ENCODE data around the gene TRPV6.

The TRPV6 gene

DNA sequence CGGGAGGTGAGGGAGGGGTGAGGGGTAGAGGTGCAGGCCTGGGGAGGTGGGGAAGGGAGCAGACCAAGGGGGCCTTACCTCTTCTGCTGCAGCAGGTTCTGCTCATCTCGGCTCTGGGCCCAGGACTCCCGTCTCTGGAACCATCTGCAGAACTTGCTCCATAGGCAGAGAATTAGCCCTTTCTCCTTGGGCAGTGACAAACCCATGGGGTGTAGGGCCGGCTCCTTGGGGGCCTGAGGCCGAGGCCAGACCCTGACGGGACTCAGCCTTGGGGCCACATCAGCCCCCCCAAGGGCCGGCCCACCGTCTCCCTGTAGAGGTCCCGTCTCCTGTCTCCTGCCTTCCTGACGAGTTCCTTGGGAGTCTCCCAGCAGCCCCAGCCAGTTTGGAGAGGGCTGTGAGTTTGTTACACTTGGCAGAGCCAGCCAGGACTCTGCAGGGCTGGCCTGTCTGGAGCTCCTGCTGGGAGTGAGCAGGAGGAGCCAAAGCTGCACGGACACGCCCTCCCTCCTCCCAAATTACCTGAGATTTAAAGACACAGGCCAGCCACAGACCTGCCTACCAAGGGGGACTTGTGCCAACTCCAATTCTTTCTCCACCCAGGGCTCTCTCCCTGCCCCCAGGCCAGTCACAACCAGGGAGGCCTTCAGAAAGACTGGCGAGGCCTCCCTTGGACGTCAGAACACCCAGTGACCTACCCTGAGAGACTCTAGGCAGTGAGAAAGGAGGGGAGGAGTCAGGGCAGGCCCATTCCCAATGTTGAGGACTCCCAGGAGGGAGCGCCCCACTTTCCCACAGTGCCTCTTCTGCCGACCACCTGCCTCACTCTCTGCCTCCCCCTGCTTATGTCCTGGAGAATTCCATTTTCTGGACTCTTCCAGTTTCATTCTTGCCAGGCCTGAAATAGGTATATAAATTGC lies at the start of gene TRPV6:
Gene TRPV6 (minus strand): TSS at position 435 of the 920 bp plus-strand sequence.
- no peak for DNase-seq

DNA sequence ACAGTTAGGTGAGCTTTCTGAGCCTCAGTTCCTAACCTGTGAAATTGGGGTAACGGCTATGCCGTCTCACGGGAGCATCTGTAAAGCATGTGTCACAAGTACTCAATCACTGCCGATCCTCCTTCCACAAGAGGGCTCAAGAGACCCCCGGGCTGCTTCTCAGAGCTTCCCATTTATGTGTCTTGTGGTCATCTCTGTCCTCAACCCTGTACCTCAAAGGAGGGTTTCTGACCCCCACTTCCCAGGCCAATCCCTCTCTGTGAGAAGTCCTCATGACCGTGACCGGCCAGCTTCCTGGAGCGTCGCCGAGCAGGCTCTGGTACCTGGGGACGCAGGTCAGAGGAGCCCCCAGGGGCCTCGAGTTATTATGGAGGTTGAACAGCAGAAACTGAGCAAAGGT lies 48.5 kb upstream of the TRPV6 start:
- no peak for DNase-seq

DNA sequence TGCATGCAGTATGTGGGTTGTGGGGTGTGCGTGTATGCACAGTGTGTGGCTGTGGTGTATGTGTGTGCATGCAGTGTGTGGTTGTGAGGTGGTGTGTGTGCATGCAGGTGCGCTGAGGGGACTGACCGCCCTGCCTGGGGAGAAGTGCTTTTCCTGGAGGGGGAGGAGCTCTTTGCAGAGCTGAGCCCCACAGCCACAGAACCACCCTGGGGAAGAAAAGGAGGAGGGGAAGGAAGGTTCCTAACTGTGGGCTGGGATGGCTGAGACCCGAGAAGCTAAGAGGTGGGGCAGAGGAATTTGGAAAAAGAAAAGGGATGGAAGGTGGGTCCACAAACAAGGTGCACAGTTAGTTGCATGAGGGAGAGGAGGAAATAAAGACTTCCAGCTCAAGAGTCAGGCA lies 48.1 kb upstream of the TRPV6 start, which contains the start of gene TRPV5:
Gene TRPV5 (minus strand): TSS at position 123 of the 400 bp plus-strand sequence. CDS start 287 bp downstream, outside the sequence.
- no peak for DNase-seq

DNA sequence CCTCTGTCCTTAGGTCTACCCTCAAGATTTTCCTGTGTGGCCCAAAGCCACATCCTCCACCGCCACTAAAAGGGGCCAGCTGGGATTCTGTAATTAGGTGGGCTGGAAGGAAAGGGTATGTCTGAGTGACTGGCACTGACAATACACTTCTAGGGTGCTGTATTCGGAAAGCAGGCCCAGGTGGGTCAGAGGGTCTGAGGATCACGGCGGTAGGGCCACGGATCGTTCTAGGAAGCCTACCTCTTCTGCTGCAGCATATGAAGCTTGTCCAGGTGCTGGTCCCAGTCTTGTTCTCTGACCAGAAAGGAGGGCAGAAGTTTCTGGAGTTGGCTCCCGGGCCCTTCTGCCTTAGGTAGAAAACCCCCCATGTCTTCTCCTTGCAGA lies 47.5 kb upstream of the TRPV6 start:
- no peak for DNase-seq

DNA sequence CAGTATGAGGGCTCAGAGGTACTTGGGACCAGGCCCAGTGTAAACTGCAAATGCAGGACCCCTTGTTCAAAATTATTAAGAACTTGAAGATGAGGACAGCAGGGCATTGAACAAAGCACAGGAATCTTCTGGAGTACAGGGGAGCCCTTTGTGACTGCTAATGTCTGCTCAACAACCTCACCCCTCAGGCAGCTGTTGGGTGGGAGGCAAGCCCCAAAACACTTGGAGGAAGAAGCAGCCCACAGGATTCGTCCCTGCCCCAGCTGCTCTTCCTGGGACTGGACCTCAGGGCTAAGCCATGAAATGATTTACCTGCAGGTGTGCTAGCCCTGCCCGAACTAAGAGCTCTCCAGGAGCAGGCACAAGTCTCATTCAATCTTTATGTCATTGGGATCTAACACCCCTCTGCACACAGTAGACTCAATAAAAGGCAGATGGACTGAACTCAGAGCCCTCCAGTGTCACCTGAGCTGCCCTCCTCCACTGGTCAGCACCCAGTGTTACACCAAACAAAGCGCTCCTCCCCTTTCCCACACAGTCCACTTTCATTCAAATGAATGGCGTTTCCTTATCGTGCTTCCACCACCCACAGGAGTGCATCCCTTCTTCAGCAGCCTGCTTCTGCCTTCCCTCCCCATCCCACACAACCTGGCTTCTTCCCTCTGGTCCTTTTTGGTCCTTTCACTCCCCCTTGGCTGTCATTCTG lies 47.0 kb upstream of the TRPV6 start:
- DNase-seq: no peak

DNA sequence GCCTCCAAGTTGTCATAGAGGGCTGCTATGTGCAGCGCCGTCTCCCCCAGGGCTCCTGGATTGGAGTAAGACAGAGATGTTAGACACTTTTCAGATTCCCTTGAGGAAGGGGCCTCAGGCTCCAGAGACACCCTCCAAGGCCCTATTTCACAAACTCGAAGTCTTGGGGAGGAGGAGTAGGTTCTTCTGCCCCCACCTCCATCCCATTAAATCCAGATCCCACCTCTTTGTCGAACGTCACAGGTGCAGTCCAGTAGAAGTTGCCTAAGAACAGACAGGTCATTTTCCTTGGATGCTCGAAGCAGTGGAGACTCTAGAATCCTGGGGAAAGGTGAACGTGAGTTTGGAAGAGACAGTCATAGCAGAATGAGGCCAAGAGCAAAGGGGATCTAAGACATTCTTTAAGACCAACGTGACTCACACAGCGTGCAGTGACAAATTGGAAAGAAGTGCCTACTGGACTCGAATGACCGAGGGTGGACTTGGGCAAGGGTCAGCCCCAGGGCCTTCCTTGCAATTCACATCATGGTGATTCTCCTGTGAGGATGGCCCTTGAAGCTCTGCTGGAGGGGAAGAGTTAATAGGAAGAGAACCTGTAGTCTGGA lies 44.7 kb upstream of the TRPV6 start:
- DNase-seq: no peak

DNA sequence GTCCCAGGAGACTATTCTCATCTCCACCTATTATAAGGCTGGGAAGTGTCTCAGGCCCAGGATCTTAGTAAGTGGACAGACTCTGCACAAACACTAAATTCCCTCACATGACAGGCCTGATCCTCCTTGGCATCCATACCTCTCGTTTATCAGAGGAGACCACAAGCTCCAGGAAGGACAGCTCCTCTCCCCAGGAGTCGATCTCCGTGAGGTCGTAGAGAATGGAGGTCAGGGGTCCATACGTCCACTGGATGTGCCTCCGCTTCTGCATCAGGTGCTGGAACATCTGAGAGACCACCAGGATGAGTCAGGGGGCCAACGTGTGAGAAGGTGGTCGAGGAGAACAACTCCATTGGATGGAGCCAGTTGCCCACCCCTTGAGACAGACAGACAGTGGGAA lies 42.4 kb upstream of the TRPV6 start:
- no peak for DNase-seq

DNA sequence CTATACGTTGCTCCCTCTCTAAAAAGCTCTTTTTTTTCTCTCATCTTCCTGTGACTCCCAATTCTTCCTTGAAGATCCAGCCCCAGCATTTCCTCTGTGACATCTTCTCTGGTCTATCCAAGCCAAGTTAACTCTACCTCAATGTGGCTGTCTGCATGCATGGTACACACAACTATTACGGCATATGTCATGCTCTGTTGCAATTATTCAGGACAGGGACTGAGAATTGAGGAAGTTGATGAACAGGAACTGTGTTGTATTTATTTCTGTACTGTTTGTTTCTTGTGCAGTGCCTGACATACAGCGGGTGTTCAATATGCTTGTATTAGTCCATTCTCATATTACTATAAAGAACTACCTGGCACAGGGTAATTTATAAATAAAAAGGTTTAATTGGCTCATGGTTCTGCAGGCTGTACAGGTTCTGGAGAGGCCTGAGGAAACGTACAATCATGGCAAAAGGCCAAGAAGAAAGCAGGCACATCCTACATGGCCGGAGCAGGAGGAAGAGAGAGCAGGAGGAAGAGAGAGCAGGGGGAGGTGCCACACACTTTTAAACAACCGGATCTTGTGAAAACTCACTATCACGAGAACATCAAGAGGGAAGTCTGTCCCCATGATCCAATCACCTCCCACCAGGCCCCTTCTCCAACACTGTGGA lies 41.7 kb upstream of the TRPV6 start:
- DNase-seq: no peak

DNA sequence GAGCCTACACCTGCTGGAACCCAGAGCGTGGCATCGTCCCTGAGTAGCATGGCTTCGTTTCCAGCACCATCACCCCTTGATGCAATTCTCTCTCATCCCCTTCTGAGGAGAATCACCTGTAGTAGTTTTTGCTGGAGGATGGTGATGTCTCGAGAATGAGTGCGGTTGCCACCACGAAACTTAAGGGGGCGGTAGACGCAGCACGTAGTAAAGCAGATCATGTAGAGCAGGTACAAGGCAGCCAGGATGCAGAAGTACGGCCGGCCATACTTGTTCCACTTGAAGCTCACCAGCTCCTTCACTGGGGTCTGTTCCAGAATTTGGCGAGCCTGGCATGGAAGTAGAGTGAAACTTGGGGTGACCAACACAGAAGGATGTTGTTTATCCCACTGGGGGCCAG lies 39.9 kb upstream of the TRPV6 start:
- DNase-seq: no peak

DNA sequence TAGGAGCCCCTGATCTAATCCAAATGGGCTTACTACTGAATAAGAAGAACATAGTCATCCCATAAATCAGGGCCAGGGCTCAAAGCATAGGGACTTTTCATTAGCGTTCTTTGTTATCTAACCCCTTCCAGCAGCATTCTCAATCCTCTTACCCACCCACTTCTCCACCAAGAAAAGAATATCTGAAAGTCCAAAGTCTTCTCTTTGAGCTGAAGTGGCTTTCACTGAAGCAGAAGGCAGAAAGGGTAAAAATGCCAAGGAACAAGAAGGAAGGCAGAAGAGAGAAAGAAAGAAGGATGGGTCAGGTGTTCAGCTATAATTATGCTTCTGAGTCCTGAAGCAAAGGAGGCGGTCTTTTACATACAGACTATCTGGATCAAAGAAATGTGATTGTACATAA lies 37.8 kb upstream of the TRPV6 start:
- DNase-seq: no peak

DNA sequence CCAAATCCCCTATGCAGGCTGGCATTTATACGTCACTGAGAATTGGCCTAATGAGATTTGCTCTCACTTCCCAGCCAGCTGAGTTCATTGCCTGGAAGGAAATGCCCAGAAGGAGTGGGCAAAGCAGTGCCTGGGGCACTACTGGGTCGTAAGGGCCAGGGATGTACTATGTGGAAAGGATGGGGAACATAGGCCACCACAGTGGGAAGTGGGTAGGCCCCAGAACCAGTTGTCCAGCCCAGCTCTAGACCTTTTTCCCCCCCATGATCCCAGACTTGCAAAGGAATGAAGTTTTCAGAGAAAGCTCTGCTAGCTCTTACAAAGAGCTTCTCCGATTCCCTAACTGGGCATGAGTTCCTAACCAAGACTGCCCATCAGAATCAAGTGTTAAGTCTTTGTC lies 34.1 kb upstream of the TRPV6 start:
- DNase-seq: peak; percentile 11

DNA sequence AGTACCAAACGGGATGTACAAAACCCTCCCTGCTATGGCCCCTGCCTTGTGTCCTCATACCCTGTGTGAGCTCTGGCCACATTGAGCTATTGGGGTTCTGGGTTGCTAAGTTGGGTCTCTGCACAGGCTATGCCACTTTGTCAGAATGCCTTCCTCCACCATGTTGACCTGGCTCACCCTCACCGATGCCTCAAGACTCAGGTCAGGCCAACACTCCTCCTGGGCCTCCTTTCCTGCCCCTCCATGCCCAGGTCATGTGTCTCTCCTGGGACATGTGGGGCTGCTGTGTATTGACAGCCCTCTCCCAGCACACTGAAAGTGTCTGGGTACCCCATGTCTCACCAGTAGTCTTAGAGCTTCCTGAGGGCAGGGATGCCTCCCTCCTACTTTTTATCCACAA lies 33.4 kb upstream of the TRPV6 start:
- no peak for DNase-seq

DNA sequence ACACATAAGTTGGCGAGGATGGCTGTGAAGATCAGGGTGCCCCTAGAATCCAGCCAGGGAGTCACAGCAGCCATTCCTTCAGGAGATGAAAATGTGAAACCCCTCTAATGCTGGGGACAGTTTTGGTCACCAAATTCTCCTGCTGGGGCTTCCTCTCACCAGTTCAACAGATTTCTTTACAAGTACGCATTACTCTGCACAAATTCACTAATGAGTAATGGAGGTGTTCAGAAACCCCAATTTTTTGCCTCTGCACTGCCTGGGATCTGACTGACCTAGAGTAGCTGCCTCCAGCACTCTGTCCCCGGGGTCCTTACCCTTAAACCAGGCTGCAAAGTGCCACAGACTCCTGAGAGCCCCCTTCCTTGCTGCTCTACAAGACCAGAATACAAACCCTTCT lies 31.9 kb upstream of the TRPV6 start:
- no peak for DNase-seq

DNA sequence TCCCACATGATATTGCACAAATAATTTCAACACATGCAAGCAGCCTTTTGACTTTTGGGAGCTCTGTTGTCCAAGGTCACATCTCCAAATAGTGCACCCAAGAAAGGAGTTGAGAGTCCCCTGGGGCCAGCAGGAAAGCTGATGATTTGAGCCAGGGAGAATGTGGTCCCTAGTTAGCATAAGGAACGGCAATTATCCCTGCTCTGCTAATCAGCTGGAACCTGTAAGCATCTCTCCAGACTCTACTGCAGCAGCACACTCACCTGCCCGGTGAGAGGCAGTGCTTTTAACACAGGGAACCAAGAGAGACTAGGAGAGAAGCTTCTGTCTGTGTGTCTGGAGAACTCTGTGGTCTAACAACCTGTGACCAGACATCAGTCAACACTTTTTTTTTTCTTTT lies 31.0 kb upstream of the TRPV6 start:
- DNase-seq: no peak

DNA sequence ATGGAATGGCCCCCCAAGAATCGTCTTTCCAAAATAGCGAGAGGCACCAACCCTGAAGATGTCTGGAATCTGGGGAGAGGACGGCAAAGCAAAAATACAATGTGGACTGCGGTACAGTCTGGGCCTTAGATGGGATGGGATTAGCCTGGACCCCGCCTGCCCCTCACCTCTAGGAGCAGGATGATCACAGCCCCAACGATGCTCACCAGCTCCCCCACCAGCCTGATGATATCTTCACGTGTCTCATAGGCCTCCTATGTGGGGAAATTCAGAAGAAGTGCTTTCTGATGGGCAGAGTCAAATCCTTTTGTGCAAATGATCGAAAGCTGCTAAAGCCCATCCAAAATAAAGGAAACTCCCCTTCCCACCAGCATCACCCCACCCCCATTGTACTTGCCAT lies 29.8 kb upstream of the TRPV6 start:
- DNase-seq: no peak

DNA sequence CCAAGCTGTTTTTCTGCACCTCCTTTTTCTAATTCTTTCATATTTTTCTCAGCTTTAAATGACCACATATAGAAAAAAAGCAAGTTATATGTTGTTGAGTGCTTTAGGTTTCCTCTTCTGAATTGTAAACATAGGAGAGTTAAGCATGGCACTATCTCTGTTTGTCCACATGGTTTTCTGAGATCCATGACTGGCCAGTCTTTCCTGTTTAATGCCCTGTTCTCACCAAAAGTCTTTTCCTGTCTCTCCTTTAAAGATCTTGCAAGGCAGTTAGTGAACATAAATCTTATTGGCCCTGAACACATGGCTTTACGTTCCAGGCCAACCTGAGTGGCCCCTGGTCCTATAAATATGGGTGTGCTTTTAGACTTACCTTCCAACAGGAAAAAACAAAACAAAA lies 28.6 kb upstream of the TRPV6 start:
- no peak for DNase-seq

DNA sequence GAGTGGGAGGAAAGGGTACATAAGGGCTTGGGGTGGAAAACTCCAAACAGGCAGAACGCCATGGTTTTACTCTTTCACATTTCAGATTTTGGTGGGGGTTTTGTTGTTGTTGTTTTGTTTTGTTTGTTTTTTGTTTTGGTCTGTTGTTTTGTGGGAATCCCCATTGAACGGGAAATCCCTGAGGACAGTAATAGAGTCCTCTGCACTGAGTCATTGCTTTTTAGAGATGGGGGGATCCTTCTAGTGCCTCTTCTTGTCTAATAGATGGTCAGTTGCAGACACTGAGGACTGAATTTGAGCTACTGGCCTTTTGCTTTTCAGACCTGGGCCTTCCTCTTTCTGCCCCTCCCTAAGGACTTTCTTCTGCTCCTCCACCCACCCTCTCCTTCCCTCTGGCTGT lies 28.0 kb upstream of the TRPV6 start:
- DNase-seq: no peak

DNA sequence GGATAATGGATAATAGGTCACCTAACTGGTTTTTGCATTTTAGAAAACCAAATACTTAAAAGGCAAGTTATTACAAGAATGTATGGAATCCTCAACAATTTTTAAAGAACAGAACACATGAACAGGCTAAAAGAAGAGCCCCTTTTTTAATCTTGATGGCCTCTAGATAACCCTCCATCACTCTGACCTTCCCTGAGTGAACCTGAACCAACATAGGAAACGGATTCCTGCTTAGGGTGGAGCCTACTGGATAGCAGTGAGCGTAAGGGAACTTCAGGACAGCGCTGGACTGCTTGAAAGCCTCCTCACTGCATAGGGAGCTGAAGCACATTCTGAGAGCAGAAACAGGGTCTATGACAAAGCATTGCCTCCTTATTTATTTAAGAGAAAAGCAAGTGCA lies 27.5 kb upstream of the TRPV6 start:
- DNase-seq: no peak

DNA sequence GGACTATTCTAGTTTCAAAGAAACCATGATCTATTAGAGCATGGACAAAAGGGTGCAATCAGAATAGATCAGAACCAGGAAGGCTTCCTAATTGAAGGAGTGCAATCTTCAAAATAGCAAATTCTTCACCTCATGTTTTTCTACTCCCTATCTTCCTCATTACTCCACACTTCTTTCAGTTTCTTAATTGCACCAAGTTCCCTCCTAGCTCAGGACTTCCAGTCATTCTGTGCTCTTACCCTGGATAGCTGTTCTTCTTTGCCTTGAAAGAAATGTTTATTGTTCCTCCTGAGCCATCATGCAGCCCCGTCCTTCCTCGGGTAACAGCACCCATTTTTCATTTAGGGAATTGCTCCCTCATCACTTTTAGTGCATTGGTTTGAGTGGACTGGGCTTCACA lies 24.9 kb upstream of the TRPV6 start:
- DNase-seq: no peak

DNA sequence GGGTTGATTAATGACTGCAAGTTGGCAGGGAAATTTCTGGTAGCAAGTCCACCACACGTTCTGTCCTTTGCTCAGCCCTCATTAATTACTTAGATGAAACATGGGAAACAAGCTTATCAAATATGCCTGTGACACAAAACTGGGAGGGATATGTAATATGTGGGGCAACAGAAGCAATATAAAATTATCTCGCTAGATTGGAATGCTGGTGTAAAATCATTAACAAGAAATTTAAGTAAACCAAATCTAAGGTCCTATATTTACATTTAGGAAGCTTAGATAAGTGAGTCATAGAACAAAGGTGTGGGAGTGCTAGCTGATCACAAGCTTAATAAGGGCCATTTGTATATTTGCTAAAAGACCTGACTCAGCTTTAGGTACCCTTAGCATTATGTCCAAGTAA lies 24.5 kb upstream of the TRPV6 start:
- no peak for DNase-seq

DNA sequence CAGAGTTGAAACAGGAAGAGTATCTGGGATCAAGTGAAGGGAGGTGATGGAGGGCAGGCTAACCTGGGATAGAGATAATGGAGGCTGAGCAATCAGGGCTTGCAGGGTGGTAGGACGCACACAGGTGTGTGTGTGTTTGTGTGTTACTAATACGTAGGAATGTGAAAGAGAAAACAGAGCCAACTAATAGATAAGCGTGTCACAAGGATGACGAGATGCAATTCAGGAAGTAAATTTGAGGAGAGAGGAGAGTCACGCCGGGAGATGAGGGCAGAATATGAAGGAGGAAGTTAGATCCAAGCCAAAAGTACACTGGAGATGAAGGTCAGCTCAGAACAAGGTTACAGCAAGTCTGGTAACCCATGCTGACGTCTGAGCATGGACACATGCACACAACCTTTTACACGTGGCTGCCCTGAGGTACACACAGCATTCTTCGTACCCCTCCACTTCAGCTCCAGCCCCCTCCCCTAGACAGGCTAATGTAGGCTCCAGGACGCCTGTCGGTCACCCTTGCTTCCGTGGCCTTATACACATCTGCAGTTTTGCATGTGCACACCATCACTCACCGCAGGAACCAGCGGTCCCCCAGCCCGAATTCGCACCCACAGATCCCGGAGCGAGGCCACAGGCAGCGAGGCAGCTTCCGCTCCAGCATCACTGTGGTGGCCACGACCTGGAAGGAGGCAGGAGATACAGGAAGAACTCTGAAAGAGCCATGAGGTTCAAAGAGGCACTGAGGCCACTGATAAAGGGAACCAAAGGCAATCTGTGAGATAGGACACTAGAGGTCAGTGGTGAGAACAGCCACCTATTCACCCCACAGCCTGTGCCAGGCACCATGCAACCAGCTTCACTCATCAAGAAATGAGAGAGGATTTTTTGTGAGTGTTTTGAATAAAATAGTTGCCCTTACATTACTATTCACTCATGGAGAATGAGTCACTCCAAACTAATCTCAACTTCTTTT lies 23.7 kb upstream of the TRPV6 start:
- DNase-seq: no peak

DNA sequence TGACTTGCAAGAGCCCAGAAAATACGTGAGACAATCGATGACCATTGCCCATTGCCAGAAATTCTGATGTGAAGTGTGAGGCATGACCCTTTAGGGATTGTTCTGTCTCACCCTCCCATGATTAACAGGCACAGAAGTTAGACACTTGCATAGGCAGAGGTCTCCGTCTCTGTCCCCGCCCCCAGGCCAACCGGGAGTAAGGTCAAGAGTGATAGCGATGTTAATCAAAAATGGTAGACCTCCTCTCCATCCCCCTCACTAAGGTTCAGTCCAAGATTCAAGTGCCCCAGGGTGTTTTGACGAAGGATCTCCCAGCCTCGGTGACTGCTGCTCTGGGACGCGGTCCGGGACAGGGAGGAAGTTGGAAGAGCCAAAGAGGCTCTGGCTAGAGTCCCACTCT lies 22.7 kb upstream of the TRPV6 start:
- DNase-seq: no peak

Measured in eye (tissue), 1 donor.